Measurements from ENCODE around the gene ATXN7L3.
"Not testable (repeated sequence)": the region's sequence is repeated elsewhere in the genome, so short reads cannot be mapped to it uniquely, and the experiment has no call there.

ATXN7L3 gene

GRCh38 chr17:44199553-44200477, at the start of gene ATXN7L3:
TSS of gene ATXN7L3 (minus strand) at chr17:44199884. CDS start at chr17:44198070, 1,814 bp downstream.
- DNase-seq, result peak; percentile 100

GRCh38 chr17:44247876-44248736, 48.4 kb upstream of the ATXN7L3 start:
- no peak for DNase-seq

- no peak for DNase-seq
These were observed 47.8 kb upstream of the ATXN7L3 start for GRCh38 chr17:44247440-44247841.

GRCh38 chr17:44241106-44241624, 41.5 kb upstream of the ATXN7L3 start:
- DNase-seq, result no peak

- not testable (repeated sequence) for DNase-seq
These were observed 38.2 kb upstream of the ATXN7L3 start for GRCh38 chr17:44237886-44238285.

- DNase-seq, result no peak
These were observed 36.8 kb upstream of the ATXN7L3 start for GRCh38 chr17:44236444-44236991.

GRCh38 chr17:44235583-44235936, 35.9 kb upstream of the ATXN7L3 start:
- DNase-seq, result no peak

GRCh38 chr17:44233582-44233981, 33.9 kb upstream of the ATXN7L3 start:
- DNase-seq, result no peak

GRCh38 chr17:44232061-44232460, 32.4 kb upstream of the ATXN7L3 start:
- no peak for DNase-seq

GRCh38 chr17:44230140-44230539, 30.5 kb upstream of the ATXN7L3 start:
- no peak for DNase-seq

GRCh38 chr17:44229090-44229489, 29.4 kb upstream of the ATXN7L3 start:
- no peak for DNase-seq

GRCh38 chr17:44223541-44224071, 23.9 kb upstream of the ATXN7L3 start:
- DNase-seq, result no peak

- no peak for DNase-seq
These were observed 22.6 kb upstream of the ATXN7L3 start for GRCh38 chr17:44222112-44222869.

GRCh38 chr17:44221862-44222111, 22.1 kb upstream of the ATXN7L3 start:
- no peak for DNase-seq

- DNase-seq, result peak; percentile 56
These were observed 21.6 kb upstream of the ATXN7L3 start for GRCh38 chr17:44221084-44221861.

- DNase-seq, result no peak
These were observed 20.8 kb upstream of the ATXN7L3 start for GRCh38 chr17:44220213-44221083.

- DNase-seq, result peak; percentile 68
These were observed 20.0 kb upstream of the ATXN7L3 start, which contains the start of gene UBTF for GRCh38 chr17:44219616-44220212. TSS of gene UBTF (minus strand) at chr17:44219675. CDS start at chr17:44218229, 1,446 bp downstream.

- DNase-seq, result peak; percentile 62
These were observed 19.5 kb upstream of the ATXN7L3 start for GRCh38 chr17:44219108-44219615.

- peak; percentile 85 for DNase-seq
These were observed 18.8 kb upstream of the ATXN7L3 start for GRCh38 chr17:44218344-44219107.
